Keratinocyte (primary cell): ENCODE results near the gene MCF2. TPM values are rescaled to one million over a fixed set of nuclear protein-coding genes. Genes with fewer than 3 reads are reported as not detected.
A peak's percentile ranks its signal among the peaks of the same experiment; 100 is the strongest.

Experiments
- DNase-seq: peaks from one replicate; pipeline ENCODE4 v3.0.0-alpha.2; 2011; ENCODE audit warnings: low read depth, missing footprints, low spot score
- FAIRE-seq: peaks from 2 replicates; lab custom pipeline; 2011; peaks lifted over from hg19 to GRCh38; lab: Jason Lieb, UNC
- H2AFZ ChIP-seq: 2 replicates; pipeline ENCODE4 v1.6.0; 2012; ENCODE audit warnings: low read length, control low read depth, inconsistent platforms; ENCODE audit not compliant: control insufficient read depth
- H3K27ac ChIP-seq: 2 replicates; pipeline ENCODE4 v1.5.1; 2011; ENCODE audit warnings: low read length; ENCODE audit not compliant: control insufficient read depth, insufficient read depth
- H3K27me3 ChIP-seq: 3 replicates; pipeline ENCODE4 v1.6.0; 2011; ENCODE audit warnings: low read length; ENCODE audit not compliant: control insufficient read depth, insufficient read depth; ENCODE audit errors: extremely low read depth
- H3K36me3 ChIP-seq, 2 experiments: 2 replicates in 1 of 2; 3 replicates in 1 of 2; pipeline ENCODE4 v1.5.1; 2011; ENCODE audit warnings: low read length in 2 of 2, mild to moderate bottlenecking in 1 of 2; ENCODE audit not compliant: control insufficient read depth in 2 of 2, insufficient read depth in 2 of 2; ENCODE audit errors: extremely low read depth in 1 of 2
- H3K4me1 ChIP-seq: 3 replicates; pipeline ENCODE4 v1.5.1; 2011; ENCODE audit warnings: low read length; ENCODE audit not compliant: control insufficient read depth, insufficient read depth; ENCODE audit errors: extremely low read depth
- H3K4me2 ChIP-seq: 3 replicates; pipeline ENCODE4 v1.6.0; 2011; ENCODE audit warnings: low read depth, low read length; ENCODE audit not compliant: control insufficient read depth, insufficient read depth; ENCODE audit errors: extremely low read depth
- H3K4me3 ChIP-seq, 3 experiments: fragments of 200-600 bp in 1 of 3; sonication (generic) in 1 of 3; 2 replicates in 2 of 3; 3 replicates in 1 of 3; pipeline ENCODE4 v1.5.1; 2011 to 2016; ENCODE audit warnings: low read length in 3 of 3, mild to moderate bottlenecking in 3 of 3, control low read depth in 2 of 3, inconsistent platforms in 1 of 3, low read depth in 1 of 3, mixed read lengths in 1 of 3, mixed run types in 1 of 3, moderate library complexity in 1 of 3; ENCODE audit not compliant: control insufficient read depth in 2 of 3, insufficient read depth in 2 of 3; ENCODE audit errors: extremely low read depth in 1 of 3
- H3K79me2 ChIP-seq: 2 replicates; pipeline ENCODE4 v1.6.0; 2012; ENCODE audit warnings: low read length; ENCODE audit not compliant: control insufficient read depth, insufficient read depth
- H3K9ac ChIP-seq: 3 replicates; pipeline ENCODE4 v1.6.0; 2011; ENCODE audit warnings: low read length; ENCODE audit not compliant: control insufficient read depth, insufficient read depth; ENCODE audit errors: extremely low read depth
- H3K9me1 ChIP-seq: 3 replicates; pipeline ENCODE4 v1.6.0; 2011; ENCODE audit warnings: low read length; ENCODE audit not compliant: control insufficient read depth, insufficient read depth; ENCODE audit errors: extremely low read depth
- H3K9me3 ChIP-seq: 2 replicates; pipeline ENCODE4 v1.5.1; 2012; ENCODE audit warnings: low read depth, low read length; ENCODE audit not compliant: control insufficient read depth
- H4K20me1 ChIP-seq: 3 replicates; pipeline ENCODE4 v1.6.0; 2011; ENCODE audit warnings: low read length; ENCODE audit not compliant: control insufficient read depth, insufficient read depth; ENCODE audit errors: extremely low read depth
- EZH2 ChIP-seq: IDR thresholded peaks from one replicate; pipeline ENCODE4 v1.6.1; 2012; ENCODE audit warnings: inconsistent platforms, mild to moderate bottlenecking, low read length, moderate library complexity
- dilution Hi-C: fragments of 300-500 bp; cut with MboI; formaldehyde crosslinking; loops from one replicate; pipeline ENCODE4 v1.7.0; 2020; ENCODE audit warnings: low sequenced_read_pairs; ENCODE audit not compliant: extremely low pct_ligation_motif_present
- polyA plus RNA-seq, 5 experiments: library from polyadenylated mRNA; depleted of rRNA in 3 of 5; stranded (reverse) in 3 of 5; stranded (forward) in 1 of 5; unstranded in 1 of 5; fragments of >200 nt; gene quantifications; 1 replicate in 1 of 5; 2 replicates in 3 of 5; 3 replicates in 1 of 5; pipeline versions ENCODE4 v1.2.1 to v1.2.3, GENCODE V29; 2011 to 2012; ENCODE audit warnings: missing spikeins in 2 of 5, low read depth in 1 of 5, low replicate concordance in 1 of 5
- TF ChIP-seq, protein P1 (sequence below), 3 experiments: IDR thresholded peaks in 1 of 3; conservative IDR thresholded peaks in 1 of 3; optimal IDR thresholded peaks in 1 of 3; 2 replicates in 2 of 3; 3 replicates in 1 of 3; pipeline versions ENCODE3 to v1.5.1; 2011; ENCODE audit warnings: low read length in 3 of 3, mild to moderate bottlenecking in 3 of 3, moderate library complexity in 2 of 3, control low read depth in 1 of 3, inconsistent platforms in 1 of 3; ENCODE audit not compliant: insufficient read depth in 2 of 3; ENCODE audit errors: extremely low read depth in 1 of 3

The MCF2 gene
- polyA plus RNA-seq, 1 donor (not counting 4 experiments of a cell fraction or from before 2014, with no cell fraction given) = 0.75 TPM

DNA sequence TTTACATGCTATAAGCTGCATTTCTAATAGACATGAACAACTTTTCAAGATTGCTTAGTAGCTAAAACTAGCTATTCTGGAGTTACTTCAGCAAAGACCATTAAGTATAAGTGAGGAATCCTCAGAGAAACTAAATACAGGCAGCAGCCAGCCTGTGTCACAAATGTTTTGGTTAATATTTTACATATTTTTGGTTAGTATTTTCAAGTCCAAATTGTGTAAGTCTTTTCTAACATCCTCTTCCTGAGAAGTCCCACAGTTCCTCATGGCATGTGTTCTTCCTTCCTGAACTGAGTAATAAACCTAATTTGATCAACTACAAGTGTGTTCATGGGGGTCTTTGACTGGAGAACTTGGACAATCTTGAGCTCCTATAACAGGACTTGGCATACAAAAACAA, 42.4 kb upstream of the MCF2 start:
- TF ChIP-seq, protein P1, sequence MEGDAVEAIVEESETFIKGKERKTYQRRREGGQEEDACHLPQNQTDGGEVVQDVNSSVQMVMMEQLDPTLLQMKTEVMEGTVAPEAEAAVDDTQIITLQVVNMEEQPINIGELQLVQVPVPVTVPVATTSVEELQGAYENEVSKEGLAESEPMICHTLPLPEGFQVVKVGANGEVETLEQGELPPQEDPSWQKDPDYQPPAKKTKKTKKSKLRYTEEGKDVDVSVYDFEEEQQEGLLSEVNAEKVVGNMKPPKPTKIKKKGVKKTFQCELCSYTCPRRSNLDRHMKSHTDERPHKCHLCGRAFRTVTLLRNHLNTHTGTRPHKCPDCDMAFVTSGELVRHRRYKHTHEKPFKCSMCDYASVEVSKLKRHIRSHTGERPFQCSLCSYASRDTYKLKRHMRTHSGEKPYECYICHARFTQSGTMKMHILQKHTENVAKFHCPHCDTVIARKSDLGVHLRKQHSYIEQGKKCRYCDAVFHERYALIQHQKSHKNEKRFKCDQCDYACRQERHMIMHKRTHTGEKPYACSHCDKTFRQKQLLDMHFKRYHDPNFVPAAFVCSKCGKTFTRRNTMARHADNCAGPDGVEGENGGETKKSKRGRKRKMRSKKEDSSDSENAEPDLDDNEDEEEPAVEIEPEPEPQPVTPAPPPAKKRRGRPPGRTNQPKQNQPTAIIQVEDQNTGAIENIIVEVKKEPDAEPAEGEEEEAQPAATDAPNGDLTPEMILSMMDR (optimal IDR thresholded peaks at IDR 0.05 in 1 of 3, IDR thresholded peaks at IDR 0.05 in 1 of 3, conservative IDR thresholded peaks at IDR 0.05 in 1 of 3; ENCODE audit: extremely low read depth in 1 of 3, insufficient read depth in 2 of 3, low read length in 3 of 3) = no peak
- TF ChIP-seq EZH2 = no peak
- Histone ChIP-seq H3K36me3 (no peaks in the 10 kb centered on the region), H3K4me1 (no peaks in the 10 kb centered on the region), H2AFZ (no peak overlapping the region), H3K9me1 (no peaks in the 10 kb centered on the region), H3K27me3 (no peaks in the 10 kb centered on the region), H3K4me2 (no peak overlapping the region), H3K9ac (no peak overlapping the region), H3K79me2 (no peaks in the 10 kb centered on the region), H3K4me3 (no peak overlapping the region), H4K20me1 (no peaks in the 10 kb centered on the region), H3K9me3 (no peaks in the 10 kb centered on the region), H3K27ac (no peak overlapping the region)
- dilution Hi-C loops = no loop called here
- FAIRE-seq (no peak), DNase-seq (no peak)

DNA sequence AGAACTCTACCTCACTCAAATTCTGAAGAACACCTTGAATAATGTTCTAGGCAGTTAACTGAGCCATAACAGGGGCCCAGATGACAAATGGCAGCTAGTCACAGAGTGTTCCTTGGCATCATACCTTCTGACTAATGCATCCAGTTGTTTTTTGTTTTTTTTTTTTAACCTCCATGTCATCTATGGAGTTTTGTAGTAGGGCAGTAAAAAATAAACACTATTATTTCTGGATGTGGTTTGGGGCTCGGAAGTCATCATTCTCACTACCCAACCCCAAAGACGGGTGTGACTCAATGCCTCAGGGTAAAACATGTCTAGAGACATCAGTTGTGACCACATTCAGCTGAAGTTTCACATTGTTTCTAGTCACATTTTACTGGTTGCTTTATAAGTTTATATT, 31.2 kb upstream of the MCF2 start:
- TF ChIP-seq, protein P1 (optimal IDR thresholded peaks at IDR 0.05 in 1 of 3, IDR thresholded peaks at IDR 0.05 in 1 of 3, conservative IDR thresholded peaks at IDR 0.05 in 1 of 3; ENCODE audit: extremely low read depth in 1 of 3, insufficient read depth in 2 of 3, low read length in 3 of 3) = no peak
- TF ChIP-seq EZH2 = no peak
- Histone ChIP-seq H3K9me1 (no peaks in the 10 kb centered on the region), H2AFZ (no peak overlapping the region), H3K4me2 (peak overlapping the region; percentile 46), H3K9me3 (no peaks in the 10 kb centered on the region), H3K9ac (no peak overlapping the region), H3K4me3 (no peak overlapping the region), H3K27ac (peak overlapping the region; percentile 48), H3K79me2 (no peaks in the 10 kb centered on the region), H3K27me3 (no peaks in the 10 kb centered on the region), H3K36me3 (no peaks in the 10 kb centered on the region), H4K20me1 (no peaks in the 10 kb centered on the region), H3K4me1 (peaks cover 17% of the 10 kb centered on the region)
- FAIRE-seq (no peak), DNase-seq (peak; percentile 48)
- dilution Hi-C loops = no loop called here
